Putamen (tissue), 1 donor: ENCODE data around the gene KCNJ12.
"Not testable (repeated sequence)": the region's sequence is repeated elsewhere in the genome, so short reads cannot be mapped to it uniquely, and the experiment has no call there.

Experiments used
- DNase-seq: peaks from one replicate; pipeline ENCODE4 v3.0.0-alpha.2; 2016; ENCODE audit warnings: low spot score

Gene KCNJ12

DNA sequence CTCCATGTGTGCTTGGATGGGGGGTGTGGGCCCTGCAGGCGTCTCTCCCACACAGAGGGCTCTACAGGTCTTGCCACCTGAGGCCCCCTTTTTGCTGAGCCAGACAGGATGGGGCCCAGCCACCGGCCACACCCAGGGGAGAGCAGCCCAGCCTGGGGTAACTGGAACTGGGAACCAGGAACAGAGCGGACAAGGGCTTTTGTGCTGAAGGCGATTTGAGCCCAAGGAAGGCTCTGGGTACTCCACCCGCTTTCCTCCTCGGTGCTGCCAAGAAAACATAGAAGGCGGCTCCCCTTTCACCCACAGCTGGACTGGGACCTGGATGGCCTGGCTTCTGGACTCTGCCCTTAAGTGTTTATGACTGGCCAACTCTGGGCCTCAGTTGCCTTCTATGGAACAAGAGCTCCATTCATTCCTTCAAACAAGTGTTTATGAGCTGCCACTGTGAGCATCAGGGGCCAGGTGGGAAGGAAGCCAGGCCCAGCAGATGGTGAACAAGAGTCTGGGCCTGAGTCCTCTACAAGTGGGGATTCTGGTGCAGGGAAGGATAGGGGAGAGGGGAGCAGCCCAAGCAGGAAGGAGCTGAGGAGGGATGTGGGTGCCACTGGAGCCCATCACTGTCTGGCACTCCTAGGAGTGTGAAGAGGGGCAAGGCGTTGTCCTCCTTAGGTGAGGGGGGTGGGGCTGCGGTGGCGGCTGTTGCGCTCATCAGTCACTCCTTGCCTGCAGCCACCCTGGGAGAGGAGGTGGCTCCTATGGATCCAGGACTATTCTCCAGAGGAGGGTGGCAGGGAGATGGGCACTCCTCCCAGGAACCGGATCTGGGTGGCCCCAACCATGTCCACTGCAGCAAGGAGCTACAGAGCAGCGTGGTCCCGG lies 46.4 kb downstream of the KCNJ12 start:
- not testable (repeated sequence) for DNase-seq

DNA sequence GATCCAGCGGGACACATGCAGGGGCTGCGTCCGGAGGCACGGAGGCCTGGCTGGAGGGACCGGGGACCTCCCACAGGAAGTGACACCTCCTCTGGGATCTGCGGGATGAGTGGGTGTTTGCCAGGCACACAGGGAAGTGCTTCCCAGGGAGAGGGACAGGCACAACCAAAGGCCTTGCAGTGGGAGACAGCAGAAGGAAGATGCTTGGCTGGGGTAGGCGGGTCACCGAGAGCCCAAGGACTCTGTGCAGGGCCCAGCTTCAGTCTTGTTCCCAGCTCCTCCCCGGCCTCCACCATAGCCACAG lies 47.0 kb downstream of the KCNJ12 start:
- not testable (repeated sequence) for DNase-seq

DNA sequence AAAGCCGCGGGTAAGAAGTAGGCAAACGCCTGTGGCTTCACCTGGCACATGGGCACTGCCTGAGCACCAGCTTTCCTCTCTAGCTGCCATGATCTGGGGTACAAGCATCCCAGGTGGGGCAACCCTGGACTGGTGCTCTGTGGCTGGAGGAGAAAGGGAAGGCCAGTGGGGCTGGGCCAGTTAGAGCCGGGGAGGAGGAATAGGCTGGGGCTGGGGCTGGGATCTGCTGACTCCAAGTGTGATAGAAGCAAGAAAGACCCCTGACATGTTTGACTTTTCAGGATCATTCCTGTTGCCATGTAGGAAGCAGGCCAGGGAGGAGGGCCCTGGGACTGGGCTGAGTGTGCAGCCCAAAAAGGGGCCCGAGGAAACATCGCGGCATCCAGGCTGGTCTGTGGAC lies 48.5 kb downstream of the KCNJ12 start:
- DNase-seq, result not testable (repeated sequence)

DNA sequence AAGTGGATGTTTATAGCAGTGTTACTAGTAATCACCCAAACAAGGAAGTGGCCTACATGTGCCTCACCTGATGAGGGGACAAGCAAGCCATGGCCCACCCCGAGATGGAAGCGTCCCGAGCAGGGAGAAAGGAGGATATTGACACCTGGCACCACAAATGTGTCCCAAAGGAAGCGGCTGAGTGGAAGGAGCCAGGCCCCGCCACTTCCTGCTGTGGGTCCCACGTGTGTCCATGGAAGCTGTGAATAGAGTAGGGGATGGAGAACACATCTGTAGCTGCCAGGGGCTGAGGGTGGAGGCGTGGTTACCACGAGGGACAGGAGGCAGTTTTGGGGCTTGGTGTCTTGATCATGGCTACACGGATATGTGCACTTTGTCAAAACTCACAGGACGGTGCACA lies 49.2 kb downstream of the KCNJ12 start:
- DNase-seq, result no peak

- no peak for DNase-seq
Observed at GRCh38 chr17:21425736-21426135, 49.6 kb downstream of the KCNJ12 start.

DNA sequence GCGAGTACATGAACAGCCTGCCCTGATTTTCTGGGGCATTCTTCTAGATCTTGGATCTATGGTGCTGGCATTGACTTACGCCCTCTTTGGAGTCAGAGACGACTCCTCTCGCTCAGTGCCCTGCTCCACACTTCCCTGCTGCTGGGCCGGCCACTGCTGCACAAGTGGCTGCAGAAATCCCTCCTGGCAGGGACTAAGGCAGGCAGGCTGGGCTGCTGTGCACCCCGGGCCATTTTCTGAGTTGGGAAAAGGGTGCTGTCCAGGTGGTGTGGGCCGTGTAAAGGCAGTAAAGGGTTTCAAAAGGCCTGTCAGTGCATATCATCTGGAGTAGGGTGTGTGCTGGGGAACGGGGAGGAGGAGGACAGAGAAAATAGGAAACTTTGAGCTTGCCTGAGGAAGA lies 50.1 kb downstream of the KCNJ12 start:
- DNase-seq, result not testable (repeated sequence)

GRCh38 chr17:21426876-21427275 lies 50.7 kb downstream of the KCNJ12 start:
- DNase-seq, result not testable (repeated sequence)

GRCh38 chr17:21427727-21428126 lies 51.6 kb downstream of the KCNJ12 start:
- not testable (repeated sequence) for DNase-seq

- DNase-seq, result not testable (repeated sequence)
Observed at GRCh38 chr17:21428752-21429424, 52.7 kb downstream of the KCNJ12 start.

DNA sequence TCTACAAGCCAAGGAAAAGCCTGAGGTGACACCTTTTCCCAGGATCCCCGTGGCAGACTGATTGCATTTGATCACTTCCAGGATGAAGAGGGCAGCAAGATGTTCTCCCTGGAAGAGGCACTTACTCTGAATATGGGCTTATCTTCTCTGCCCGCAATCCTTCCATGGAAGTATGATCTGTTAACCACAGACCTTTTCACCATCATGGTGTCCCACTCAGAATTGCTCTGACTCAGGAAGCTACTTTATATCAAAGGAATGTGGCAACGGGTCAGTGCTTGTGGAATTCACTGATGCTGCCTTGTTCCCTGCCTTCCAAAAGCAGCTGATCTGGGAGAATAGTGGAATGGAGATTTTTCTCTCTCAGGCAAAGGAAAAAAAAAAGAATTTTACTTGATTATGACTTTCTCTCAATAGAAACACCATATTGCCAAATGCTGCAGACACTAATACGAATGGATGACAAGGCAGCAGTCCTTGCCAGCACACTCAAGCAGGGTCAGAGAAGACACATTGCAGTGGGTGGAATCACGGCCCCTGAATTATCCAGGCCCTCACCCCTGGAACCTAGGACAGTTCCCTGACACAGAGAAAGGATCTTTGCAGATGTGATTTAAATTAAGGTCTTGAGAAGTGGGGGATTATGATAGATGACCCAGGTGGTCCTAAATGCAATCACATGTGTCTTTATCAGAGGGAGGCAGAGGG lies 53.9 kb downstream of the KCNJ12 start:
- not testable (repeated sequence) for DNase-seq

DNA sequence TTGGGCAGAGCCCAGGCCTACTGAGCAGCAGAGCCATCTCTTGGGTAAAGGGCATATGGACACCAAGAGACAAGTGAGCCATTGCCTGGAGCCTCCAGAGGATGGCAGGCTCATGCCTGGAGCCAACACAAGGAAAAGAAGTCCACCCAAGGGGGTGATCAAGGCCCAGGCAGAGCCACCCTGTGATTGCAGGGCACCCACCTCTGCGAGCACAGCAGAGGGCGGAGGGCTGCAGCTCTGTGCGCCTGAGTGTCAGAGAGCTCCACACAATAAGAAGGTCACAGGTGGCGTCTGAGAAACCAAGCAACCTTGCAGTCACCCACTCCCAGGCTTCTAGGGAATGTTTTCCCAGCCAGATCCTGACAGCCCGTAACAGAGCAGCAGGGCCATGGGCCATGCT lies 57.8 kb downstream of the KCNJ12 start:
- not testable (repeated sequence) for DNase-seq

DNA sequence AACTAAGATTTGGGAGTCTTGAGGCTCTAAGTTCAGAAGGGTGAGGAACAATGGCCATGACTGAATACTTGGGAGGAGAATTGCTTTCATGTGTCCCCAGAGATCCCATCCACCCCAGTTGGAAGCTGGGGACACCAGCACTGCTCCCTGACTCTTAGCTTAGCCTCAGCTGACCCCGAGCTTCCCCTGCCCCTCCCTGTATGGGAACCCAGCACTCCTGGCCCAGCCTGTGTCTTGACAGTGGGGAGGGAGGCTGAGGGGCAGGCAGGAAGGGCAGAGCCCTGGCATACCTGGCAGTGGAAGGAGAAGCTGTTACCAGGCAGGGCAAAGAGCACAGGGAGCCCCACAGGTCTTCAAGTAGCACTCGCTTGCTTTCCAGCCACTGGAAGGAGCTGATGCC lies 58.8 kb downstream of the KCNJ12 start:
- DNase-seq, result not testable (repeated sequence)

GRCh38 chr17:21436481-21436880 lies 60.3 kb downstream of the KCNJ12 start:
- DNase-seq, result not testable (repeated sequence)

DNA sequence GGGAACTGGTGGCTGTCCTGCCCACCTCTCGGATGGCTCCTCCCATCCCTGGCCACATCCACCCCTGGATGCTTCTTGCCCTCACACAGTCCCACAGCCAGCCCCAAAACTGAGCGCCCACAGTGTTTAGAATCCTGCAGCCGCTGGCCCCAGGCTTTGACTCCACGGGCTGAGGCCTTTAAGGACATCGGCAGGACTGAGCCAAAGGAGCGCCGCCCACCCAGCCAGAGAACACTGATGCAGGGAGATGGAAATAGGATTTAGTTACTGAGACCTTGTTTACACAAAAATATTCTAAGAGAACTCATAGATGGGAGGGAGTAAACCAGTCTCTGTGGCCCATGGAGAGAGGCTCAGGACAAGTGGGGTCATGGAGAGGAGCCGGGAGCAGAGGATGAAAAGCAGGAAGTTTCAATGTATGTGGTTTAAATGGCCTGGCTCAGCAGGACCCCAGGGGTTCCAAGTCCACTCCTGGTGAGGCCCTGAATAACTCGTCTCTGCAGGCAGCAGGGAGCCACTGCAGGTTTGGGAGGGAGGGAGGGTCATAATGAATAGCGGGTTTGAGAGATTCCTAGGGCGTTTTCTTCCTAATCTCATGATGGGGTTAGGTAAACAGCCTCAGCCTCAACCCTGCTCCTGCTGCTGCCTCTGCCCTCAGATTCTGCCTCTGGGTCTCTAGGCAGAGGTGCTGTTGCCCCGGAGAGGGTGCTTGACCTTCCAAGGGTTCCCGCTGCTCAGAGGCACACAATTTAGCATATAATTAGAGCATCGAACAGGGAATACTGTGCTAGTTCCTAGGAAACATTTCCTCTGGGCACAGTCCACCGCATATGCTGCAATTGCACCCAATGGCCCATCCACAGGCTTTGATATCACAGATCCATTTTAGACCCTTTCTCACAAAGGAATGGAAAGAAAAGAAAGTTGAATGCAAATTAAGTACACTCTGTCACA lies 61.0 kb downstream of the KCNJ12 start:
- DNase-seq, result not testable (repeated sequence)

DNA sequence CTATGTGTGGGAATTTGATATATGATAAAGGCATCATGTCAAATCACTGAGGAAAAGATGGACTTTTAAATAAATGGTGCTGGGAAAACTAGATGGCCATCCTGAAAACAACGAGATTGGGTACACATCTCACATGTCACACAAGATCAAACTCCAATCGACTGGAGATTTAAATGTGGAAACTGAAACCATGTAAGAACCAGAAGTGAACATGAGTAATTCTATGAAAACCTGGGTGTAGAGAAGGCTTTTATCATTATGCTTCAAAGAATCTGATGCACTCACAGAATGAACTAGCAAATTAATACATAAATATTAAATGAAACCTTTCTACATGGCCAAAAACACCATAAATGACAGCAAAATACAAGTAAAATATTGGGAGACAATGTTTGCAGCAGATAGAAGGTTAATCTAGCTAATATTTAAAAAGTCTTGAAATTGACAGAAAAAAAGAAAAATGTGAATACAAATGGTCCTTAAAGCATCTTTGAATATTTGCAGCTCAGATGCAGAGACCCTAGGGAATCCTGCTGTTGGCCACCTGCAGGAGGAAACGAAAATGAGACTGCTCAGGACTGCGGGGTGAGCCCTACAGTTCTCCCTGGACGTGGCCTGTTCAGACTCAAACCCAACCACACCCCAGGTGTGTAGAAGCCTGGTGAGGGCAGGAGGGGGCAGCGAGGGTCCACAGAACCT lies 62.3 kb downstream of the KCNJ12 start:
- not testable (repeated sequence) for DNase-seq

DNA sequence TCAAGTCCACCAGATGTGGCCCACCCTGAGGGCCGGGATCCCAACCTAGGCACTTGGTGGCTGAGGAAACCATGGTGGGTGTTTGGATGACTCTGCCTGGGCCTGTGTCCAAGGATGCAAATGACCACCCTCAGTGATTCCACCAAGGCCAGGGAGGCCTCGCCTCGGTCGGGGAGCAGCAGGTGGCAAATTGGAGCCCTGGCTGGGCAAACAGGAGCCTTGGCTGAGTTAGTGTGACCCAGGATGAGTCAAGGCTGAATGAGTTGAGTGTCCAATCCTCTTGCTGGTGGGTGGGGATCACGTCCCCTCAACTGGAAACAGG lies 62.8 kb downstream of the KCNJ12 start:
- not testable (repeated sequence) for DNase-seq

DNA sequence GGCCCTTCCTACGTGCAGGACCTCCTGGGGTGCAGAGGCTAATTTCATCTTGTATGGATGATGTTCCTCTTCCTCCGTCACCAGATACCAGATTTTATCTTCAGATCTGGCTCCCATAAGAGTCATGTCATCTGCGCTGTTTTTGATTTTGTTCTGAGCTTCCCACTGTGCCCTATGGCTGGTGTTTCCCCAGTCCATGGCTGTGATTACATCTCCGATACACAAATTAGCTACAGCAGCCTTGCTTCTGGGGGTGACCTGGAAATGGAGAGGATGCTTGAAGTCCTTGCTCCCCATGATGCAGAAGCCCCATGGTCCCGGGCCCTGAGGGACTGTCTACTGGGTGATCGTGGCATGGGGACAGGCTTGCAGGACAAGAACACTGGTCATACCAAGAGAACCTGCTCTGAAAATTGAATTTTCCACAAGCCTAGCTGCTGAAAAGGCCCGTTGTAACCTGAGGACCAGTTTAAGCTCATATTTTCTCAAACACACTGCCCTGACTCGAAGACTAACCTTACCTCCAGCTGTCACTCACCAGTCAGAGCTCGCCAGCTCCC lies 69.0 kb downstream of the KCNJ12 start:
- no peak for DNase-seq

DNA sequence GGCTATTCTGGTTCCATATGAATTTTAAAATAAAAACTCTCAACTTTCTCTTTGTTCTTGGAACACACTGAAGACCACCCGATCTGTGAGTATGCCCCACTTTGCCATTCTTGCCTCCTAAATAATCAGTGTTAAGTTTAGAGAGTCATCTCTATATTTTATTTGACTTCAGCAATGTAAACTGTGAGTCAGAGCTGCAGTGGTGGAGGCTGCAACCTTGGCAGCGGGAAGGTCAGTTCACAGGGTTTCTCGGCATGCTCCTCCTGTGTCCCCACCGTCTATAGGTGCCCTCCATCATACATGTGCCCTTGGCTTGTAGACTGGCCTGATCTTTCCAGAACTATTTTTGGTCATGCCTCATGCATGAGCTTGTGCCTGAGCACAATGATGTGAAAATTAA lies 71.4 kb downstream of the KCNJ12 start:
- DNase-seq, result not testable (repeated sequence)

GRCh38 chr17:21449891-21450290 lies 73.7 kb downstream of the KCNJ12 start:
- DNase-seq, result not testable (repeated sequence)

GRCh38 chr17:21451975-21452374 lies 75.8 kb downstream of the KCNJ12 start:
- DNase-seq, result no peak
